GM12878 (cell line): ENCODE data around the gene C1orf115.

Experiments
- ASH2L ChIP-seq: fragments of 300-600, 200-600 bp; sonication (generic); IDR thresholded peaks from 2 replicates; pipeline ENCODE4 v1.6.1; 2017; ENCODE audit warnings: low read depth, mild to moderate bottlenecking, borderline replicate concordance
- ATF7 ChIP-seq: fragments of 450-650 bp; IDR thresholded peaks from 2 replicates; pipeline ENCODE4 v1.6.1; 2016; ENCODE audit warnings: low read depth, mild to moderate bottlenecking
- GABPA ChIP-seq: IDR thresholded peaks from 2 replicates; pipeline ENCODE4 v1.6.1; 2014; ENCODE audit warnings: antibody characterized with exemption, low read depth, mild to moderate bottlenecking, inconsistent platforms
- HDAC2 ChIP-seq: fragments of 200-600 bp; sonication (generic); IDR thresholded peaks from 2 replicates; pipeline ENCODE4 v1.6.1; 2017
- RAD21 ChIP-seq: IDR thresholded peaks from 2 replicates; pipeline ENCODE4 v1.6.1; 2011; ENCODE audit warnings: mild to moderate bottlenecking, low read depth, low read length, moderate library complexity; ENCODE audit not compliant: insufficient read depth
- SMC3 ChIP-seq: IDR thresholded peaks from 2 replicates; pipeline ENCODE4 v1.6.1; 2011; ENCODE audit warnings: low read length, improper control_type of control experiment, borderline replicate concordance
- SPI1 ChIP-seq: IDR thresholded peaks from 2 replicates; pipeline ENCODE4 v1.6.1; 2011; ENCODE audit warnings: low read depth, mild to moderate bottlenecking, low read length, moderate library complexity, borderline replicate concordance; ENCODE audit not compliant: insufficient read depth
- TF ChIP-seq, protein P1 (sequence below), 3 experiments: IDR thresholded peaks in 2 of 3; conservative IDR thresholded peaks in 1 of 3; 2 replicates each; pipeline ENCODE4 v1.5.1; 2011; ENCODE audit warnings: low read depth in 3 of 3, low read length in 3 of 3, mild to moderate bottlenecking in 3 of 3, control low read depth in 2 of 3, moderate library complexity in 2 of 3, inconsistent platforms in 1 of 3, mixed read lengths in 1 of 3; ENCODE audit not compliant: control insufficient read depth in 2 of 3, insufficient read depth in 1 of 3; ENCODE audit errors: extremely low read depth in 1 of 3
- TF ChIP-seq, protein P2 (sequence below): fragments of 150-350 bp; IDR thresholded peaks from 2 replicates; pipeline ENCODE4 v1.6.1; 2014; ENCODE audit warnings: mild to moderate bottlenecking, low read depth, low read length
- TF ChIP-seq, protein P3 (sequence below): fragments of 450-650 bp; IDR thresholded peaks from 2 replicates; pipeline ENCODE4 v1.6.1; 2018; ENCODE audit warnings: mild to moderate bottlenecking, low read depth, moderate library complexity; ENCODE audit not compliant: partially characterized antibody
- TF ChIP-seq, protein P4 (sequence below): IDR thresholded peaks from 2 replicates; pipeline ENCODE4 v1.6.1; 2012; ENCODE audit warnings: low read length, inconsistent platforms

DNA sequence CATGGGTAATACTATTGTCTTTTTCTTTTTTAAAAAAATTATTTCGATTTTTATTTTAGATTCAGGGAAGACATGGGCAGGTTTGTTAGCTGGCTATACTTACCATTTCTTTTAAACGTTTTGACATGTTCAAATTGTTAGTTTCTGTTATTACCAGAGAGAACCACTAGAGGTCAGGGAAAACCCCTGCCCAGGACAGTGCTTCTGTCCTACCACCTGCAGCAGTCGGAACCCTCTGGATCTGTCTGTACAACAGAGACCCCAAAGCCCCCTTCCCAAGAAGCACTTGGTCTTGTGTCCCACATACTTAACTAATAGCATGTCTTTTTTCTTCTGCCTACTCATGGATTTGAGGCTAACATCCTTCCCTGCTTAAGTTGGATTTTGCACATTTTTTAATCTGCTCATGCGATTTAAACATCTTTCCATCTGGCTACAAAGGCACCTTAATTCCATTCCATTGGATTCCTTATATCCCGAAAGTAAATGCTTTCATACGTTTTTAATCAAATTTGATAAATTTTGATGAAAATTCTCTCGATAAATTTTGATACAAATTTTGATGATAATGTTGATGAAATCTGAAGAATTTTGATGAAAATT is 10.0 kb upstream of the C1orf115 start:
- TF ChIP-seq SMC3: peak; percentile 62; the same call in 1 of the 2 replicates
- TF ChIP-seq, protein P1, sequence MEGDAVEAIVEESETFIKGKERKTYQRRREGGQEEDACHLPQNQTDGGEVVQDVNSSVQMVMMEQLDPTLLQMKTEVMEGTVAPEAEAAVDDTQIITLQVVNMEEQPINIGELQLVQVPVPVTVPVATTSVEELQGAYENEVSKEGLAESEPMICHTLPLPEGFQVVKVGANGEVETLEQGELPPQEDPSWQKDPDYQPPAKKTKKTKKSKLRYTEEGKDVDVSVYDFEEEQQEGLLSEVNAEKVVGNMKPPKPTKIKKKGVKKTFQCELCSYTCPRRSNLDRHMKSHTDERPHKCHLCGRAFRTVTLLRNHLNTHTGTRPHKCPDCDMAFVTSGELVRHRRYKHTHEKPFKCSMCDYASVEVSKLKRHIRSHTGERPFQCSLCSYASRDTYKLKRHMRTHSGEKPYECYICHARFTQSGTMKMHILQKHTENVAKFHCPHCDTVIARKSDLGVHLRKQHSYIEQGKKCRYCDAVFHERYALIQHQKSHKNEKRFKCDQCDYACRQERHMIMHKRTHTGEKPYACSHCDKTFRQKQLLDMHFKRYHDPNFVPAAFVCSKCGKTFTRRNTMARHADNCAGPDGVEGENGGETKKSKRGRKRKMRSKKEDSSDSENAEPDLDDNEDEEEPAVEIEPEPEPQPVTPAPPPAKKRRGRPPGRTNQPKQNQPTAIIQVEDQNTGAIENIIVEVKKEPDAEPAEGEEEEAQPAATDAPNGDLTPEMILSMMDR (IDR thresholded peaks at IDR 0.05 in 2 of 3, conservative IDR thresholded peaks at IDR 0.05 in 1 of 3; ENCODE audit: control insufficient read depth in 2 of 3, extremely low read depth in 1 of 3, insufficient read depth in 1 of 3, low read depth in 3 of 3, low read length in 3 of 3): peak; percentile 63 to 77 (median 66)
- peak; percentile 72 for TF ChIP-seq RAD21
- no peak for TF ChIP-seq SPI1
- no peak for TF ChIP-seq ATF7
- no peak for TF ChIP-seq ASH2L
- TF ChIP-seq GABPA: no peak
- TF ChIP-seq, protein P2, sequence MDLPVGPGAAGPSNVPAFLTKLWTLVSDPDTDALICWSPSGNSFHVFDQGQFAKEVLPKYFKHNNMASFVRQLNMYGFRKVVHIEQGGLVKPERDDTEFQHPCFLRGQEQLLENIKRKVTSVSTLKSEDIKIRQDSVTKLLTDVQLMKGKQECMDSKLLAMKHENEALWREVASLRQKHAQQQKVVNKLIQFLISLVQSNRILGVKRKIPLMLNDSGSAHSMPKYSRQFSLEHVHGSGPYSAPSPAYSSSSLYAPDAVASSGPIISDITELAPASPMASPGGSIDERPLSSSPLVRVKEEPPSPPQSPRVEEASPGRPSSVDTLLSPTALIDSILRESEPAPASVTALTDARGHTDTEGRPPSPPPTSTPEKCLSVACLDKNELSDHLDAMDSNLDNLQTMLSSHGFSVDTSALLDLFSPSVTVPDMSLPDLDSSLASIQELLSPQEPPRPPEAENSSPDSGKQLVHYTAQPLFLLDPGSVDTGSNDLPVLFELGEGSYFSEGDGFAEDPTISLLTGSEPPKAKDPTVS: no peak
- TF ChIP-seq, protein P3, sequence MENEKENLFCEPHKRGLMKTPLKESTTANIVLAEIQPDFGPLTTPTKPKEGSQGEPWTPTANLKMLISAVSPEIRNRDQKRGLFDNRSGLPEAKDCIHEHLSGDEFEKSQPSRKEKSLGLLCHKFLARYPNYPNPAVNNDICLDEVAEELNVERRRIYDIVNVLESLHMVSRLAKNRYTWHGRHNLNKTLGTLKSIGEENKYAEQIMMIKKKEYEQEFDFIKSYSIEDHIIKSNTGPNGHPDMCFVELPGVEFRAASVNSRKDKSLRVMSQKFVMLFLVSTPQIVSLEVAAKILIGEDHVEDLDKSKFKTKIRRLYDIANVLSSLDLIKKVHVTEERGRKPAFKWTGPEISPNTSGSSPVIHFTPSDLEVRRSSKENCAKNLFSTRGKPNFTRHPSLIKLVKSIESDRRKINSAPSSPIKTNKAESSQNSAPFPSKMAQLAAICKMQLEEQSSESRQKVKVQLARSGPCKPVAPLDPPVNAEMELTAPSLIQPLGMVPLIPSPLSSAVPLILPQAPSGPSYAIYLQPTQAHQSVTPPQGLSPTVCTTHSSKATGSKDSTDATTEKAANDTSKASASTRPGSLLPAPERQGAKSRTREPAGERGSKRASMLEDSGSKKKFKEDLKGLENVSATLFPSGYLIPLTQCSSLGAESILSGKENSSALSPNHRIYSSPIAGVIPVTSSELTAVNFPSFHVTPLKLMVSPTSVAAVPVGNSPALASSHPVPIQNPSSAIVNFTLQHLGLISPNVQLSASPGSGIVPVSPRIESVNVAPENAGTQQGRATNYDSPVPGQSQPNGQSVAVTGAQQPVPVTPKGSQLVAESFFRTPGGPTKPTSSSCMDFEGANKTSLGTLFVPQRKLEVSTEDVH: no peak
- no peak for TF ChIP-seq HDAC2
- TF ChIP-seq, protein P4, sequence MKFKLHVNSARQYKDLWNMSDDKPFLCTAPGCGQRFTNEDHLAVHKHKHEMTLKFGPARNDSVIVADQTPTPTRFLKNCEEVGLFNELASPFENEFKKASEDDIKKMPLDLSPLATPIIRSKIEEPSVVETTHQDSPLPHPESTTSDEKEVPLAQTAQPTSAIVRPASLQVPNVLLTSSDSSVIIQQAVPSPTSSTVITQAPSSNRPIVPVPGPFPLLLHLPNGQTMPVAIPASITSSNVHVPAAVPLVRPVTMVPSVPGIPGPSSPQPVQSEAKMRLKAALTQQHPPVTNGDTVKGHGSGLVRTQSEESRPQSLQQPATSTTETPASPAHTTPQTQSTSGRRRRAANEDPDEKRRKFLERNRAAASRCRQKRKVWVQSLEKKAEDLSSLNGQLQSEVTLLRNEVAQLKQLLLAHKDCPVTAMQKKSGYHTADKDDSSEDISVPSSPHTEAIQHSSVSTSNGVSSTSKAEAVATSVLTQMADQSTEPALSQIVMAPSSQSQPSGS: no peak
